A204.1 (cell line): ENCODE results near the gene AP2A1.
"Not testable (repeated sequence)": the region's sequence is repeated elsewhere in the genome, so short reads cannot be mapped to it uniquely, and the experiment has no call there.

Experiments used
- FAIRE-seq: peaks from 2 replicates; lab custom pipeline; 2012; peaks lifted over from hg19 to GRCh38; lab: Jason Lieb, UNC

Gene AP2A1

DNA sequence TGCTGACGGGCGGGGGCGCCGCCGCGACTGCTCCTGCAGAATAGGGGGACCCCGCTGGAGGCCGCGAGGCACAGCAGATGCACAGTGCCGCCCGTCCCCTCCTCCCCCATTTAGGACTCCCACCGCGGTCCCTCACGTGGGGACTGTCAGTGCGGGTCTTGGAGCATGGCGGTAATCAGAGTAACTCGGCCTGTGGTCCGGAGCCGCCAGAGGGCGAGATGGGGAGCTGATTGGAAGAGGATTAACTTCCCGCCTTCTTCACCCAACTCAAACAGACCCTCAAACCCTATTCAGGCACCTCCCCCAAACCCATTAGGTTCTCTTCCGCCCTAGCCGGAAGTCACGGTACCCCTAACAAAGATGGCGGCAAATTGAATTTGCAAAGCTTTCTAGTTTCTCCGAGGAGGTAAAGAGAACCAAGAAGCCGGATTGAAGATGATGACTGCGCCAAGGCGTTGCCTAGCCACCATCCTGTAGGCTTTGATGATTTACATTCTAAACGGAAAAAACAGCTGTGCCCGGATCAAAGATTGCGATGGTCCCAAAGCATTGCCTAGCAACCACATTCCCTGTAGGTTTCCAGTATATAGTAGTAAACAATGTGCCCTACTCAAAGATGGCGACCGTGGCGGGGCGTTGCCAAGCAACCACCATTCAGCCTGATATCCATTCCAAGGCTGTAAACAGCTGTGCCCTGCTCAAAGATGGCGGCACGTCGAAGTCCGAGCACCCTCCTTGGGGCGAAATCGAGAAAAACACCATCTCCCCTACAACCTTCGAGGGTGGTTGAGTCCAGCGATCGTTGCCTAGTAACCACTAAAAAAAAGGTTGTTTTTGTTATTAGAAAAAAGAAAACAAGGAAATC, 46.4 kb downstream of the AP2A1 start, which contains the start of gene FUZ:
Gene FUZ, minus strand, starts transcription at position 296 of the 865 bp plus-strand sequence. Its CDS starts 186 bp downstream, at position 110.
- FAIRE-seq, result peak; percentile 99

DNA sequence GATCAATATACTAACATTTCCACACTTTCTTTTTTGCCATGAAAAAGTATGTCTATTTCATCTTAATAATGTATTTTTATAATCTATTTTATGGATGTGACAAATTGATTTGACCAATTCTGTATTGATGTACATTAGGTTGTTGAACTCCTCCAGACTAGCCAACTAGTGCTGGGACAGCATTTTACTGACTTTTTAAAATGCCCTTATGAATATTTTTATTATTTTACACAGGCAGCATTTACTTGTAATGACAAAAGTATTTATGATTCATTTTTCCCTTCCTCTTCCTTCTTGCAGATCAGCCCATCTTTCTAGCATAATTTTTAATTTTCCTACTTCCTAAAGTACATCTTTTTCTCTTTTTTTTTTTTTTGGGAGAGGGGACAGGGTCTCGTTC, 47.2 kb downstream of the AP2A1 start:
- FAIRE-seq, result no peak

DNA sequence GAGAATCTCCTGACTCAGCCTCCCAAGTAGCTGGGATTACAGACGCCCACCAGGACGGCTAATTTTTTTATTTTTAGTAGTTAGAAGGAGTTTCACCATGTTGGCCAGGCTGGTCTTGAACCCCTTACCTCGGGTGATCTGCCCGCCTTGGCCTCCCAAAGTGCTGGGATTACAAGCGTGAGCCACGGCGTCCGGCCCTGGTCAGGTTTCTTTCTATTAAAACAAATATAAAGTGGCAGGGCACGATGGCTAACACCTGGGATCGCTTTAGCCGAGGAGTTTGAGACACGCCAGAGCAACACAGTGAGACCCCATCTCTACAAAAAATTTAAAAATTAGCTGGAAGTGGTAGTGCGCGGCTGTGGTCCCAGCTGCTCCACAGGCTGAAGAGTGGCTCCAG, 49.8 kb downstream of the AP2A1 start:
- no peak for FAIRE-seq

DNA sequence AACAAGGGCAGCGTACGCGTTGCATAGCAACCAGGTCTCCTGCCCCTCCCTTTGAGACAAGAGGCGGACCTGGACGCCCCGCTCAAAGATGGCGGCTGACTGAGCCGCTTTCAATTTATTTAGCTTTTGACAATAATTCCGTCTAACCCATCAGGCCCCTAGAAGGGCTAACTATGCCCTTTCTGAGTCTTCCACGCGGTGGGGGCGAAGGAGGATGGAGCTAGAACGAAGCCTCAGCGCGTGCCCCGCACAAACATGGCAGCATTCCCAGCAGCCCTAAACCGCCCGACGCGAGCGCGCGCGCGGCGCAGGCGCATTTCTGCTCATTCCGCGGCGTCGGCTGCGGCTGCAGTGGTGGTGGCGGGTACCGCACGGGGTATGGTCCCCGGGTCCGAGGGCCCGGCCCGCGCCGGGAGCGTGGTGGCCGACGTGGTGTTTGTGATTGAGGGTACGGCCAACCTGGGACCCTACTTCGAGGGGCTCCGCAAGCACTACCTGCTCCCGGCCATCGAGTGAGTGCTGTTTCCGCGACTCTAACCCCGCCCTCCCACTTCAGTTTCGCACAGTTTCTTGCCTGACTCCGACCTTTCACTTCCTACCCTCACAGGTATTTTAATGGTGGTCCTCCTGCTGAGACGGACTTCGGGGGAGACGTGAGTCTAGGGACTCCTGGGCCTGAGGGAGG, 51.3 kb downstream of the AP2A1 start, which contains the start of gene MED25:
Gene MED25, plus strand, starts transcription at position 326 of the 685 bp plus-strand sequence. Its CDS starts 53 bp downstream, at position 379.
- no peak for FAIRE-seq

DNA sequence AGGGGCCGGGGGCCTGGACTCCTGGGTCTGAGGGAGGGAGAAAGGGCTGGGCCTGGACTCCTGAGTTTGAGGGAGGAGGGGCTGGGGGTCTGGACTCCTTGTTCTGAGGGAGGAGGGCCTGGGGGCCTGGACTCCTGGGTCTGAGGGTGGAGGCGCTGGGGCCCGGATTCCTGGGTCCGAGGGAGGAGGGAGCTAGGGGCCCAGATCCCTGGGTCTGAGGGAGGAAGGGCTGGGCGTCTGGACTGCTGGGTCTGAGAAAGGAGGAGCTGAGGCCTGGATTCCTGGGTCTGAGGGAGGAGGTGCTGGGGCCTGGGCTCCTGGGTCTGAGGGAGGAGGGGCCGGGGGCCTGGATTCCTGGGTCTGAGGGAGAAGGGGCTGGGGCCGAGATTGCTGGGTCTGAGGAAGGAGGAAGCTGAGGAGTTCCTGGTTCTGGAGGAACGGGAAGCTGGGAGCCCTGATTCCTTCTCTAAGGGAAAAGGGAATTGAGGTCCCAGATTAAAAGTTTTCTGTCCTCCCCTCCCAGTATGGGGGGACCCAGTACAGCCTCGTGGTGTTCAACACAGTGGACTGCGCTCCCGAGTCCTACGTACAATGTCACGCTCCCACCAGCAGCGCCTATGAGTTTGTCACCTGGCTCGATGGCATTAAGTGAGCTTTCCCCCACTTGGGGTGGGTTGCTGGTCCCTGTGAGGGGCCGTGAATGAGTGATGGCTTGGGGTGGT, 52.0 kb downstream of the AP2A1 start:
- FAIRE-seq, result no peak

DNA sequence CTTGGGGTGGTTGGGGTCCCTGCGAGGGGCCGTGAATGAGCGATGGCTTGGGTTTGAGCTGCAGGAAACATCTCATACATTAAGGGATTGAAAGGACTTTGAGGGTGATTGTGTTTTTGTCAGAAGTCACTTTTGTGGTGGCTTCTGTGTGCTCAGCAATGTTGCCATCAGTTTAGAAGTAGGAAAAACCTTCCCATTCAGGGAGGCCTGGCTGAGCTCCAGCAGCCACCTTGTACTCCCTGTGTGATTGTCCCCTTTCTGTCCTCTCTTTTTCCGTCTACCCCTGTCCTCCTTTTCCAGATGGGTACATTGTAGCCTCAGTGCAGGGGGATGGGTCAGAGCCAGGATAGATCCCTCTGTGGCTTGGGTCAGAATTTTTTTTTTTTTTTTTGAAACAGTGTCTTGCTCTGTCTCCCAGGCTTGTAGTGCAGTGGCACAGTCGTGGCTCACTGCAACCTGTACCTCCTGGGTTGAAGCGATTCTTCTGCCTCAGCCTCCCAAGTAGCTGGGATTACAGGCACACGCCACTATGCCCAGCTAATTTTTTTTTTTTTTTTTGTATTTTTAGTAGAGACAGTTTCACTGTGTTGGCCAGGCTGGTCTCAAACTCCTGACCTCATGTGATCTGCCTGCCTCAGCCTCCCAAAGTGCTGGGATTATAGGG, 52.8 kb downstream of the AP2A1 start:
- FAIRE-seq, result not testable (repeated sequence)

DNA sequence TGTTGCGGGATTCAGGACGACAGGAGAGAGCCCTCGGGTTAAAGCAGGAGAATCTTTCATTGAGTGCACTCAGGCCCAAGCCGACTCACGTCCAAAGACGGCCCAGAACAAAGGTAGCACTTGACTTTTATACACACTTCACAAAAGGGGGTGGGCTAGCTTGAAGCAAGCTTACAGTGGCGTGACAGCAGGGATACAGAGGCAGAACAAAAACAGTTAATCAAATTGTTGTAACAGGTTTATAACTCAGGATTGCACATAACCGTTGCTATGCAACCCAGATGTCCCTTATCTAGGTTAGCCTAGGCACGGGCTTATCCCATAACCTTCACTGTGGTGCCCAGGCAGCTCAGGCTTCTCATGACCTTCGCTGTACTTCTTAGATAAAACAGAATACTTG, 53.3 kb downstream of the AP2A1 start:
- no peak for FAIRE-seq

DNA sequence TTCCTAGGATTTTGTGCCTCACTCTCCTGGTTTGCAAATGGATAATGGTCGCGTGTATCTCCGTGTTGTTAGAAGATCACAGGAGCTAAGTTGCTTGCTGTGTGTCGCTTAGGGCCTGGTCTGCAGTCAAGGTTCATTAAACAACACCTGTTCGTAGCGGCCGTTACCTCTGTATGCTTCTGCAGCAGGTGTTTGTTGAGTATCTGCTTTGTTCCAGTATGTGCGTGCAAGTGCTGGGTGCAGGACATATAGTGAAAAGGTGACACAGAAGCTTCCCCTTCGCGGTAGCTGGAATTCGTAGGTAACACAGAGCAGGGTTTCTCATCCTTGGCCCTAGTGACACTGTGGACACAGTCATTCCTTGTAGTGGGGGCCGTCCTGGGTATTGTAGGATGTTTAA, 56.7 kb downstream of the AP2A1 start:
- FAIRE-seq, result no peak

DNA sequence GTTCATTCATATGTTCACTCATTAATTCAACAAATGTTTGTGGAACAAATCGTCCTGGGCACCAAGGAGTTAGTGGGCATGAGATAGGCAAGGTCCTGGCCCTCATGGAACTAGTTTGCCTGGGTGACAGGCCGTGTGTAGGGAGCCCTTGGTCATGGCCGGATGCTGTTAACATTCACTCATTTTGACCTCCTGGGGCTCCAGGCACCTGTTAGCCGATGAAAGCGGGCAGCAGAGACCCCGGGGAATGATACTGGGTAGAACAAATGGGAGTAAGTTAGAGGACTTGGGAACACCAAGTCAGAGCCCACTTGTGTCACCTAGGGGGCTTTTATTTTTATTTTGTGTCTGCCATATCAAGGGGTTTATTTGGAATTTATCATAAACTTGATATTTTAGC, 57.9 kb downstream of the AP2A1 start:
- FAIRE-seq, result no peak

DNA sequence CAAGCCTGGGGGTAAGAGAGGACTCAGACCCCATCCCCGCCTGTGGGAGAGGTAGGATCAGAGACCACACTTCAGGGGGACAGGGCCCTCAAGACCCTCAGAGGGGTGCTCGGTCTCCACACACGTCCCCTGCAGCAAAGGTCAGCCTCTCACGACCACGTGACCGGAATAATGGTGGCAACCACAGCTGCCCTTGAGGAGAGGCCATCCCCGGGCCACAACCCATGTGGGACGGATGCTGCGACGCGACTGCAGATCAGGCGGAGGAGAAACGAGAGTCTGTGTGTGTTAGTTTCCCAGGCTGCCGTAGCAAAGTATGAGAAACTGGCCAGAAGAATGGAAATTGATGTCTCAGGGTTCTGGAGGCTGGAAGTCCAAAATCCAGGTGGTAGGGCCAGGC, 60.2 kb downstream of the AP2A1 start:
- FAIRE-seq, result no peak

DNA sequence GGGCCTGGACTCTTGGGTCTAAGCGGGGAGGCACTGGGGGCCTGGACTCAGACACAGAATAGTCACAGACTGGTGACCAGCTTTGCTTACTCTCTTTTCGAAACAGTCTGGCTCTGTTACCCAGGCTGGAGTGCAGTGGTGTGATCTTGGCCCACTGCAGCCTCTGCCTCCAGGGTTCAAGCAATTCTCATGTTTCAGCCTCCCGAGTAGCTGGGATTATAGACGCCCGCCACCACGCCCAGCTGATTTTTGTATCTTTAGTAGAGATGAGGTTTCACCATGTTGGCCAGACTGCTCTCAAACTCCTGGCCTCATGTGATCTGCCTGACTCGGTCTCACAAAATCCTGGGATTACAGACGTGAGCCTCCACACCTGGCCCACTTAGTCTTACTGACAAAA, 62.4 kb downstream of the AP2A1 start:
- FAIRE-seq, result no peak

DNA sequence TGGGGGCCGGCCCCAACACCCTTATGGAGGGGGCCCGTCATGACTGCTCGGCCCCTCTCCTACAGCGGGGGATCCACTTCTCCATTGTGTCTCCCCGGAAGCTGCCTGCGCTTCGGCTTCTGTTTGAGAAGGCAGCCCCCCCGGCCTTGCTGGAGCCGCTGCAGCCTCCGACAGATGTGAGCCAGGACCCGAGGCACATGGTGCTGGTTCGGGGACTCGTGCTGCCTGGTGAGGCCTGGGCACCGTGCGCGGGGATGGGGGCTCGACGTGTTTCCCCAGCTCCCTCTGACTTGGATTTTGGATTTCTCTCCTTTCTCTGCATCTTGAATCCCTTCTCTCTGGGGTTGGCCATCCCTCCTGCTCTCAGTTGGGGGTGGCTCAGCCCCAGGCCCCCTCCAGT, 62.9 kb downstream of the AP2A1 start:
- FAIRE-seq, result no peak

DNA sequence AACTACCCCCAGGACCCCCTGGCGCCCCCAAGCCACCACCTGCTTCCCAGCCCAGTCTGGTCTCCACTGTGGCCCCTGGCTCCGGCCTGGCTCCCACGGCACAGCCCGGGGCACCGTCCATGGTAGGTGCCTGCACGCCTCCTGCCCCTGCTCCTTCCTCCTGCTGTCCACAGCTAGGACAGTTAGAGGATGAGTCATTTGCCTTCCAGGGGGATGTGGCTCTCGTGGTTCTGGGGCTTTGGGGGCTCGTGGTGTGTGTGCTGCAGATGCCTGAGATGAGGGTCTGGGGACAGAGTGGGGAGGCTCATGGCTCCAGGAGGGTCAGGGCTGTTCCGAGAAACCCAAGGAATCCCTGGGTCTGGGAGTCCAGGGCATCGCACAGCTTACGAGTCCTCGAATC, 64.0 kb downstream of the AP2A1 start:
- no peak for FAIRE-seq

DNA sequence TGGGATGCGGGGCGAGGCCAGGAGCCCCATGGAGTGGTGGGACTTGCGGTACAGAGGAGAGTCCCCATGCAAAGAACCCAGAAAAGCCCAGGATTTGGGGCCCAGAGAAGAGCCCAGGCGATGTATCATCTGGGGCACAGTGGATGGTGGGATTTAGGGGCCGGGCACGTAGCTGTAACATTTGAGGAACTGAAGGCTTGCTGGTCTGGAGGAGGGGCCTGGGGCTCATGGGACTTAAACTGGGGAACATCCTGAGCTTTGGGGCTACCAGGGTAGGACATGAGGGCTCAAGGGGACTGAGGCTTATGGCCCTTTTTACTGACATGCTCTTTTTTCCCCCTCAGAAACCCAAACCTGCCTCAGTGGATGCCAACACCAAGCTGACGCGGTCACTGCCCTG, 64.8 kb downstream of the AP2A1 start:
- FAIRE-seq, result no peak

DNA sequence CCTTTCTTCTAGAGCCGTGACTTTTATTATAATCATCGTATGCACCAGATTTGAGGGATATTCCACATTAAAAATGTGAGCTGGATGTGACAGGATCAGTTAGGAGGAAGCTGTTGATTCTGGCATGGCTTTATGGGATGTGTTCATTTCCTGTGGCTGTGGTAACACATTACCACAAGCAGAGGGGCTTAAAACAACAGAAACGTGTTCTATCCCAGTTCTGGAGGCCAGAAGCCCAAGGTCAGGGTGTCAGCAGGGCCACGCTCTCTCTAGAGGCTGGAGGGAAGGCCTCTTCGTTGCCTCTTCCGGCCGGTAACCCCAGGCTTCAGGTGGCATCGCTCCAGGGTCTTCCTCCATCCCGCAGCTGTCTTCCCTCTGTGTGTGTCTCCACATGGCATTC, 65.8 kb downstream of the AP2A1 start:
- FAIRE-seq, result no peak

DNA sequence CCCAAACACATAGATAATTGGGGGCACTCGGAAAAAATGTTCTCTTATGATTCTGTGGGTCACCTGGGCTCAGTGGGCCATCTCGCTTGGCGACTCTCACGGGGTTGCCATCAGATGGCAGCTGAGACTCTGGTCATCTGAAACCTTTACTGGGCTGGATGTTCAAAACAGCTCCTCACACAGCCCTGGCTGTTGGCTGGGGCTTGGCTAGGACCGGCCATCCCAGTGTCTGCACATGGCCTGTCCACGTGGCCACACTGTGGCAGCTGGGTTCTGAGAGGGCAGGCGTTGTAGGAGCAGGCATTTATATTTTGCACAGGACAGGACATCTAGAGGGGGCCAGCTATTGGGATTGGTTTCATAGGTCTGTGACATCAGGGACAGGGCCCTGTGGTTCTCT, 66.8 kb downstream of the AP2A1 start:
- no peak for FAIRE-seq

DNA sequence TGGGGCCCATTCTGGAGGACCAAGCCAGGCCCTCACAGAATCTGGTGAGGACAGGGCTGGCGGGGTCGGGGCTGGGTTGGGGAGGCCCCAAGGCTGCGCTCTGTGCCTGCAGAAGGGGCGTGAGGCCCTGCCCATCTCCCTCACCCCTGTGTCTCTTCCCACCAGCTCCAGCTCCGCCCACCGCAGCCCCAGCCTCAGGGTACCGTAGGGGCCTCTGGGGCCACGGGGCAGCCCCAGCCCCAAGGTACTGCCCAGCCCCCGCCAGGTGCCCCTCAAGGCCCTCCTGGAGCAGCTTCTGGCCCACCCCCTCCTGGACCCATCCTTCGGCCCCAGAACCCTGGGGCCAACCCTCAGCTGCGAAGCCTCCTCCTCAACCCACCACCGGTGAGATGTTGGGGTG, 68.8 kb downstream of the AP2A1 start:
- FAIRE-seq, result no peak

DNA sequence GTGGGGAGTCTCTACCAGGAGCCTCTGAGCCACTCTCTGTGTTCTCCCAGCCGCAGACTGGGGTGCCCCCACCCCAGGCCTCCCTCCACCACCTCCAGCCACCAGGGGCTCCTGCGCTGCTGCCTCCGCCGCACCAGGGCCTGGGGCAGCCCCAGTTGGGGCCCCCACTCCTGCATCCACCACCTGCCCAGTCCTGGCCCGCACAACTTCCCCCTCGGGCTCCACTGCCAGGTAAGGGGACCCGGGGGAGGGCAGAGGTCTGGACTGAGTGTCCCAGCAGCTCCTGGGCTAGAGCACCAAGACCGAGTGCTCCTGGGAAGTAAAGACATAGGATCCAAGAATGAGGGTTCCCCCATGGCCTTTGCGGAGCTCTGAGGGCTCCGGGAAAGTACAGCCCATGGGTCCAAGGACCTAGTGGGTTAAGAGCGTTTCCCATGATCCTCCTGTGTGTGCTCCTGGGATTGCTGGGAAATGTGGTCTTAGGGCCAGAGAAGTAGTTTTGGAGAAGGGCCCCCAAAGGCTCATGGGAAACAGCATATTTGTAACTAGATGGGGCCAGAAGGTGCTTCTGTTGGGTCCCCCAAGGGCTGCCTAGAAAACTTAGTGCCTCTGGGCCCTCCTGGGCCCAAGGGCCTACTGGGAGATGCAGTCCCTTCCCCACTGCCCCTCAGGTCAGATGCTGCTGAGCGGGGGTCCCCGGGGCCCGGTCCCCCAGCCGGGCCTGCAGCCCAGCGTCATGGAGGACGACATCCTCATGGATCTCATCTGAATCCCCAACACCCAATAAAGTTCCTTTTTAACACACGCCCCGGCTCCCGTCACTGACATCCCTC, 69.6 kb downstream of the AP2A1 start:
- FAIRE-seq, result no peak

DNA sequence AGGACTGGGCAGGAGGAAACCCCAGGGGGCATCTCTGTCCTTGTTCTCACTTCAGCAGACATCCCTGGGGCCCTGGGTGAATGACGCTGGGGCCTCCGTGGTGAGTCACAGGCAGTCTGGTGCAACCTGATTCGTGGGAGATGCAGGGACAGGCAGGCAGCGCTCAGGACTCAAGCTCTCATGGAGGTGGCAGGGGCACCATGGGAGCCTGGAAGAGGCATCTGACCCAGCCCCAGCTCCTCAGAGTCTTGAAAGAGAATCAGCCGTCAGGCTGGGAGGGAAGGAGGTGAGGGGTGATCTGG, 70.2 kb downstream of the AP2A1 start:
- FAIRE-seq, result no peak

DNA sequence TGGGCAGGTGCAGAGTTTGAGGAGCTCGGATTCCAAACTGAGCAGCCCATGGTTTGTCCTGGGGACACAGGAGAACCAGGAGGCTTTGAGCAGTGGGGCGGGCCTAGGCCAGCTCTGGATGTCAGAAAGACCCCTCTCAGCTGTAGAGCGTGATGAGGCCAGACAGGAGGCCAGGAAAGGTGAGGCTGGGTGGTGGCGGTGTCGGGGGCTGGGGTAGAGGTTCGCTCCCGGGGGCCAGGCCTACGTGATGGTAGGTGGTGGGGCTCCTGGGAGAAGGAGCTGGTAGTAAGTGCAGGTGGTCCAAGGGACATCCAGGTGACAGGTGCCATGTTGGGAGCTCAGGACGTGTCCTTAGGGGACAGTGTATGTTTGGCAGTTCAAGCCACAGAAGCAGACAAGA, 70.6 kb downstream of the AP2A1 start:
- no peak for FAIRE-seq

DNA sequence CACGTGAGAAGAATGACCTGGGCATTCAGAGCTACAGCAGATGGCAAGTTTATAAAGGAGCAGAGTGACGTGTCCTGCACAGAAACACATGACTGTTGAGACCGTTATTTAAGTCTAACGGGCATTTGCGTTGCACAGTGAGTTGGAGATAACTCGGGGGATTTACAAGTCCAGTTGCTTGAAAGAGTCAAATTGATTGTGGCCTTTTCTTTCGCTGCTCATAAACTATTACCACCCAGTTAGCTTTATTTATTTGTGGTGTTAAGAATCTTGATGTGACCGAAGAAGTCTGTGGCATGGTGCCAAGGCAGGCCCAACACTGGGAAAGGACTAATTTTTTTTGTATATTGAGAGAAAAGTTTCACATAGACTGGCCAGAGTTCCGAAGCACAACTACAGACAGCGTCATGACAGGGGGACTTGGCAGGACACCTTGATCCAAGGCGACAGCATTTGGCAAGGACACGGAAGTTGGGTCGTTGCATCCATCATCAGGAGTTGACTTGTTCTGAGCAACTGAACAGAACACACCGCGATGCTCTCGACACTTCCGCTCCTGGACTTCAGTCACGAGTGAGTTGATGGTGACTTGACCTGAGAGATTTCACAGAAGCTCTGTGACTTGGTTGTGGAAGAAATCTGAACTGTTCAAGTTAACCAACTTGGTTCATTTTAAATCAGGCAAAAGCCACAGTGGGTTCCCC, 72.2 kb downstream of the AP2A1 start:
- no peak for FAIRE-seq
